B cell (primary cell): ENCODE data around the gene APLF.

Experiments
- CTCF ChIP-seq: fragments of 200-600 bp; IDR thresholded peaks from one replicate; pipeline ENCODE4 v1.8.0; 2022; ENCODE audit warnings: antibody characterized with exemption, mild to moderate bottlenecking
- EZH2 ChIP-seq: IDR thresholded peaks from 2 replicates; pipeline ENCODE4 v1.6.1; 2012; ENCODE audit warnings: borderline replicate concordance, low read depth, mild to moderate bottlenecking, moderate library complexity, low read length; ENCODE audit not compliant: insufficient read depth, poor library complexity, severe bottlenecking

GRCh38 chr2:68454719-68455118, 12.7 kb upstream of the APLF start:
- TF ChIP-seq CTCF (no peak), EZH2 (no peak)
